ENCODE measurements around the gene OTX1. TPM values are rescaled to one million over a fixed set of nuclear protein-coding genes. Genes with fewer than 3 reads are reported as not detected.
"Not testable (repeated sequence)": the region's sequence is repeated elsewhere in the genome, so short reads cannot be mapped to it uniquely, and the experiment has no call there.

OTX1 gene
- total RNA-seq, 6 donors from 2014 or later = 0.24 to 1.7 (median 0.34) TPM; not detected in 1

GRCh38 chr2:63009490-63009889 is 41.1 kb upstream of the OTX1 start:
- ATAC-seq (ENCODE audit: low FRiP score in 2 of 2) = no peak
- no peak for DNase-seq
- Histone ChIP-seq H3K9me3 (no peaks in the 10 kb centered on the region), H3K4me1 (no peaks in the 10 kb centered on the region), H3K36me3 (peaks cover 0 to 3% (median 0%) of the 10 kb centered on the region in 4 donors), H3K27me3 (no peaks in the 10 kb centered on the region), H3K4me3 (no peak overlapping the region), H3K27ac (no peak overlapping the region)
- TF ChIP-seq EP300 (IDR thresholded peaks at IDR 0.05) (no peak), CTCF (IDR thresholded peaks at IDR 0.05) (no peak), POLR2A (IDR thresholded peaks at IDR 0.05) (no peak), POLR2AphosphoS5 (IDR thresholded peaks at IDR 0.05) (no peak)

GRCh38 chr2:63012541-63012940 is 38.1 kb upstream of the OTX1 start:
- peaks cover 0 to 3% (median 0%) of the 10 kb centered on the region in 4 donors for H3K36me3 ChIP-seq
- no peaks in the 10 kb centered on the region for H3K4me1 ChIP-seq
- no peaks in the 10 kb centered on the region for H3K27me3 ChIP-seq
- no peak for DNase-seq
- H3K9me3 ChIP-seq = no peaks in the 10 kb centered on the region
- no peak overlapping the region for H3K4me3 ChIP-seq
- ATAC-seq (ENCODE audit: low FRiP score in 2 of 2) = no peak
- no peak for TF ChIP-seq POLR2AphosphoS5 (IDR thresholded peaks at IDR 0.05)
- TF ChIP-seq POLR2A (IDR thresholded peaks at IDR 0.05) = no peak
- no peak for TF ChIP-seq EP300 (IDR thresholded peaks at IDR 0.05)
- no peak overlapping the region for H3K27ac ChIP-seq
- WGBS, 2 donors = 90% methylated on average over 1 of the region's 1 CpG

GRCh38 chr2:63013438-63013837 is 37.2 kb upstream of the OTX1 start:
- Histone ChIP-seq H3K36me3 (peaks cover 0 to 3% (median 0%) of the 10 kb centered on the region in 4 donors), H3K27me3 (no peaks in the 10 kb centered on the region), H3K9me3 (no peaks in the 10 kb centered on the region), H3K4me3 (no peak overlapping the region), H3K4me1 (no peaks in the 10 kb centered on the region), H3K27ac (no peak overlapping the region)
- DNase-seq = no peak
- ATAC-seq (ENCODE audit: low FRiP score in 2 of 2) = no peak
- 89 to 90% methylated on average over 8 of the region's 8 CpGs for WGBS, 2 donors
- no peak for TF ChIP-seq POLR2AphosphoS5 (IDR thresholded peaks at IDR 0.05)
- TF ChIP-seq POLR2A (IDR thresholded peaks at IDR 0.05) = no peak
- no peak for TF ChIP-seq EP300 (IDR thresholded peaks at IDR 0.05)
- no peak for TF ChIP-seq CTCF (IDR thresholded peaks at IDR 0.05)

- 95 to 99% methylated on average over 3 of the region's 3 CpGs for WGBS, 2 donors
- ATAC-seq (ENCODE audit: low FRiP score in 2 of 2) = no peak
- no peak overlapping the region for H3K4me3 ChIP-seq
- no peak for DNase-seq
- H3K9me3 ChIP-seq = no peaks in the 10 kb centered on the region
- H3K4me1 ChIP-seq = no peaks in the 10 kb centered on the region
- peaks cover 0 to 3% (median 0%) of the 10 kb centered on the region in 4 donors for H3K36me3 ChIP-seq
- H3K27me3 ChIP-seq = no peaks in the 10 kb centered on the region
- TF ChIP-seq POLR2A (IDR thresholded peaks at IDR 0.05) = no peak
- TF ChIP-seq CTCF (IDR thresholded peaks at IDR 0.05) = no peak
- no peak for TF ChIP-seq EP300 (IDR thresholded peaks at IDR 0.05)
- no peak overlapping the region for H3K27ac ChIP-seq
These were observed 35.2 kb upstream of the OTX1 start for GRCh38 chr2:63015389-63015788.

GRCh38 chr2:63018439-63018838 is 32.2 kb upstream of the OTX1 start:
- Histone ChIP-seq H3K36me3 (peaks cover 0 to 7% (median 0%) of the 10 kb centered on the region in 4 donors), H3K4me1 (no peaks in the 10 kb centered on the region), H3K27me3 (no peaks in the 10 kb centered on the region), H3K9me3 (no peaks in the 10 kb centered on the region), H3K4me3 (no peak overlapping the region), H3K27ac (no peak overlapping the region)
- WGBS, 2 donors = 93 to 96% methylated on average over 2 of the region's 2 CpGs
- no peak for TF ChIP-seq EP300 (IDR thresholded peaks at IDR 0.05)
- no peak for ATAC-seq (ENCODE audit: low FRiP score in 2 of 2)
- DNase-seq = no peak

- not testable (repeated sequence) for H3K9me3 ChIP-seq; ATAC-seq (ENCODE audit: low FRiP score in 2 of 2); H3K27ac ChIP-seq; H3K4me1 ChIP-seq; DNase-seq; H3K4me3 ChIP-seq; H3K27me3 ChIP-seq; H3K36me3 ChIP-seq
- 95 to 96% methylated on average over 8 of the region's 8 CpGs for WGBS, 2 donors
These were observed 30.9 kb upstream of the OTX1 start for GRCh38 chr2:63019686-63020085.

Measured in upper lobe of left lung (tissue), 6 donors.